UCSD-AML1 (cell line): ENCODE measurements around the gene ADGRD1.

Experiments used
- DNase-seq: peaks from one replicate; lab custom pipeline; 2025; ENCODE audit not compliant: unreplicated experiment; lab: John Stamatoyannopoulos, UW

Gene ADGRD1

DNA sequence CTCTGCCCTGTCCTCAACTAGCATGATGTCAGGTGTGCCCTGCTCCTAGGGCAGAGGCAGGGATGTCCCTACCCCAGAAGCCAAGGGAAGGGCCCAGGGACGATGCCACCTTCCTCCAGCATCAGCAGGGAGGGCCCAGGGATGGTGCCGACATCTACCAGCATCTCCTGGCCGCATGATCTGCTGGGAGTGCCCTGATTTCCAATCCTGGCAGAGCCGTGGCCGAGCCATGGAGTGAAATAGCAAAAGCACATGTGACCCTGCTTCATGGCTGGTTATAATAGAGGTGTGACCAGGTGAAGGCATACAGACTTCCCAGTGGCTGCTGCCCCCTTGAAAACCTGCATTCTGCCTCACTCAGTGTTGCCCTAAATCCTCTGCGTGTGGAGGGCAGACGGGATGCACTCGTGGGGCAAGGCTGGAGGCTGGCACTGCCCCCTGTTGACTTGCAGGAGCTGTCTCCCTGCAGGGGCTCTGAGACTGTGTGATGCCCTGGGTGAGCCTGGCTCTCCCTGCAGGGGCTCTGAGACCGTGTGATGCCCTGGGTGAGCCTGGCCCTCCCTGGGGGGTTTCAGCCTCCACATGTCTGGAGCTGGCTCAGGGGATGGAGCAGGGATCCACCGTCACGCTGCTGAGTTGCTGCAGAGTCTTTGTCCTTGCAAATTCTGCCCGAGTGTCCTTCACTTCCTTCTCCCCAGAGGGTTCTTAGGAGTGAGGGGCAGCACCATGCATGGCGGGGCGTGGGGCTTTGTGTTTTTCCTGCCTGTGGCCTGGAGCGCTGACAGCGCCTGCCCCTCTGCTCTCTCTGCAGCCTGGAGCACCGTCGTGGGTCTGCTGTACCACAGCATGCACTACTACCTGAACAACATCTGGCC is 51.7 kb downstream of the ADGRD1 start:
- no peak for DNase-seq

DNA sequence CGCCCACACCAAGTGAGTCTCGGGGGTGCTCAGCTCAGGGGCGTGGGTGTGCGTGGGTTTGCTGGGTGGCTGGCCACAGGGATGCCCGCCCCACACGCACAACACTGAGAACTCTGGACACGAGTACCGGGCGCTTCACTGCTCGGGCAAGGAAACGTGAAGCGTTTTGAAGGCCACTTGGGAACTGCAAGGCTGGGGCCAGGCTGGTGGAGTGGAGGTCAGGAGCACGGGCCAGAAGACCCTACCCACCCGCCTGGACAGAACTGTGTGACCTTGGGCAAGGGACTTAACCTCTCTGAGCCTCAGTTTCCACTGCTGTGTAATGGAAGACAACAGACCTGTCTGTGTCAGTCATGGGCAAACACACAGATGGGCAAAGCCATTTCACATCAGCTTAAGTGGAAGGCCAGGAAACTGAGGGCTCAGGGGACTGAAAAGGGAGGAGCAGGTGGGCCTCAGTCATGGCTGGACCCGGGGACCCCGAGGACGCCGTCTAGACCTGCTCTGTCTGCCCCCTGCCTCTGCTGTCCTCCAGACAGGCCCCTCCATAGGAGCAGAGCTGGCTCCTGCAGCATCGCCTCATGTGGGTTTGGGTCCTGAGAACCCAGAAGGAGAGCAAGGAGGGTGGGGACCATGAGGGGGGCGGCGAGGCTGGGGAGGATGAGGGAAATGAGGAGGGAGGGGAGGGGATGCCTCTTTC is 52.5 kb downstream of the ADGRD1 start:
- no peak for DNase-seq

DNA sequence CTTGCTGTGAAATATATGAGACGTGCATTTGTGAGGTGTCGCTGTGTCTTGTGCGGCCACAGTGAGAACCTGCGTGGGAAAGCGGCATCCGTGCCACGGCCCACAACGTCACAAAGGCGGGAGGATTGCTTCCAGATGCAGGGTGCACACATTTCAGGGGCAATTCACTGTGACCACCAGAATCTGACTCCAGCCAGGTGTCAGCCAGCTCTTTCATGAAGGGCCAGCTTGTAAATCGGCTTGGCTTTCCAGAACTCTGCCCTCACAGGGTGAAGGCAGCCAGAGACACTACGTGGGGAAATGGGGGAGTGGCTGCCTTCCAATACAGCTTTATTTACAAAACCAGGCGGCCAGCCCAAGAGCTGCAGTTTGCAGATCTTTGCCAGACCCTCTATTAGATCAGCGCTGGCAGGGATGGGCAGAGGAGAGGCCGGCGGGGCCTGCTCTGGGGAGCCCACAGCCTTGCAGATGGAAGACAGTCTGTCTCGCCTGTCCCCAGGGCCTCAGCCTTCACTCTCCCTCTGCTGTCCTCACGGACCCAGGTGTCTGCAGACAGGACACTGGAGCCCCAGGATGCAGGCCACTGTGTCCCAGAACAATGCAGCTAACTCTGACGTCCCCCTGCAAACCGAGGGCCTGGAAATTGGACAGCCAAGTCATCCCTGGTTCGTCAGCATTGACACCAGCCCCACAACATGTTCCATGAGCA is 53.5 kb downstream of the ADGRD1 start:
- DNase-seq = no peak

DNA sequence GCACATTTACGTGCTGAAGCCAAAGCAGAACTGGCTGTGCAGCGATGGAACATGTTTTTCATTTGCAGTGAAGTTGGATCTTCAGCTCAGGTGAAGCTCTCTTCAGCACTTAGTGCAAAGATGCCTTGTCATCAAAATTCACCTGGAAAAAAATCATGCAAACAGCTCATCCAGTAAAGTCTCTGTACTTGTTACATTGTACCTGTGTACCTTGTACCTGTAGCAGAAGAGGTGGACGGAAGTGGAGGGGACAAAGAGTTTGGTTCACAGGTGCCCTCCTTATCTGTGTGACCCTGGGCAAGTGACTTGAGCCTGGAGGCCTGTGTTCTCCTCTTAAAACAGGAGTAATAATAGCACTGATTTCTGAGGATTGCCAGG is 54.0 kb downstream of the ADGRD1 start:
- DNase-seq = no peak

DNA sequence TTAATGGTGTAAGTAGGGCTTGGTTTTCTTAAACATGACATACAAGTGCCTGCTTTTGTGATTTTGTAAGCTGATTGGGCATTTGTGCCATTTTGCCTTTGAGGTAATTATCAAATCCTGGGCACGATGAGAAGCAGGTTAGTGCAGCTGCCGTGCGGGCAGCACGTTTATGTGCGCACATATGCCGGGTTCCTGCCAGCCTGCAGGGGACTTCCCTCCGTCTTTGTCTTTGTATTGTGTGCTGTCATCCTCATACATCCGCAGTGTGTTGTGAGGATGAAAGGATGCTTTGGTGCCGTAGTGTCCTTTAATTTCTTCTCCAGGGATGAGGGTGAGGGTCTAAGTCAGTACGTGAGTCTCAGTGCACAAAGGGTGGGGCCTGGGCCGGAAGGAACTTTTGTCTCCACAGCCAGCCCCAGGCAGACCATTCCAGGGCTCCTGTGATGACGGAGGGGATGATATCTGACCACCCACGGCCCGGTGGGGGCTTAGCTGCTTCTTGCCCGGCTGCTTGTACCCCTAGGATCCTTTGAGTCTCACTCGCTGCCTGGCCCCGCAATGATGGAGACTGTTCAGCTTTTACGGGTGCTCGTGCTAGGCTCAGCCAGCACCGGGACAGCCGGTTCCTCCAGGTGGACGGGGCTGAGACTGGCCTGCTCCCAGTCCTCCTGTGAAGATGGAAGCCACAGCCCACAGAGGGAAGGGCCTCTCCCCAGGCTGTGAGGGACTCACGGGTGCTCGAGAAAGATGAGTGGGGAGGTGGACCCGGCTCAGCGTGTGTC is 54.6 kb downstream of the ADGRD1 start:
- no peak for DNase-seq

DNA sequence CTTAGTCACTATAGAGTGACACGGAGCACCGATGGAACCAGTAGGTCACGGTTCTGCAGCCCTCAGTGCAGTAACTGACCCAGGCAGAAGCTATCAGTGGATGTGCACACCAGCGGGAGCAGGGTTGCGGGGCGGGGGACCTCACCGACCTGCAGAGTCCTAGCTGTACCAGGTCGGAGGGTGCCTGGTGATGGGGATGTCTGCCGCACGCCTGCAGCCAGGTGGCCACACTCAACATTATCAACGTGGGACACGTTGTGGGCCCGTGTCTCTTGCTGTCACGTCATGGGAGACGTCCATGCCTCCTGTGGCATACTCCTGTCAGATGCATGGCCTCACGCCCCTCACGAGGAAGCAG is 55.2 kb downstream of the ADGRD1 start:
- no peak for DNase-seq

DNA sequence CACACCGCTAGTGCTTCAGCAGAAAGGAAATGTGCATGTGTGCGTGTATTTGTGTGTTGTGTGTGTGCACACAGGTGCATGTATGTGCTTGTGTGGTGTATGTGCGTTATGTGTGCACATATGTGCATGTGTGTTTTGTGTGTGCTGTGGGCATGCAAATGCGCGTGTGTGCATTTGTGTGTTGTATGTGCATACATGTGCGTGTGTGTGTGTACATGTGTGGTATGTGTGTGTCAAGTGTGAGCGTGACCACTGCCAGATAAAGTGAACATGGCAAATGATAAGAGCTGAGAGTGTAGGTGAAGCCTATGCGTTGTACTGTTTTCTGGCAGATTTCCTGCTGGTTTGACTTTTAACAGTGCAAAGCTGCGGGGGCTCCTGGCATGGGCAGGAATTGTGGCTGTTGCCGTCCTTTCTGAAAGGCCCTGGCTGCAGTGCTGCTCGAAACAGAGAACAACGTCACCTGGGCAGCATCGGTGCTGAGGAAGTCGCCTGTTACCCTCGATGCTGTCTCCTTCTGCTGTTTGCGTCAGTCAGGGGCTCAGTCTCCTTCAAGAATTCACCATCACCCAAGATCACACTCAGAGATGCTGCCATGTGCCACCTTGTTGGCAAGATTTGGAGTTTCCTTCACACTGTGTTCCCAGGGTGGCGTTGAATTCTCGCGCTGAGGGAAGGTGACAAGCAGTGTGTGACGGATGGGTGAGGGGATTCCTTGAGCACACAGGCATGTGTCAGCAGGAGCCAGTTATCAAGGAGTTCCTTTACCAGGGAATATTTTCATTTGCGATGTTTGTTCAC is 56.1 kb downstream of the ADGRD1 start:
- DNase-seq = no peak

DNA sequence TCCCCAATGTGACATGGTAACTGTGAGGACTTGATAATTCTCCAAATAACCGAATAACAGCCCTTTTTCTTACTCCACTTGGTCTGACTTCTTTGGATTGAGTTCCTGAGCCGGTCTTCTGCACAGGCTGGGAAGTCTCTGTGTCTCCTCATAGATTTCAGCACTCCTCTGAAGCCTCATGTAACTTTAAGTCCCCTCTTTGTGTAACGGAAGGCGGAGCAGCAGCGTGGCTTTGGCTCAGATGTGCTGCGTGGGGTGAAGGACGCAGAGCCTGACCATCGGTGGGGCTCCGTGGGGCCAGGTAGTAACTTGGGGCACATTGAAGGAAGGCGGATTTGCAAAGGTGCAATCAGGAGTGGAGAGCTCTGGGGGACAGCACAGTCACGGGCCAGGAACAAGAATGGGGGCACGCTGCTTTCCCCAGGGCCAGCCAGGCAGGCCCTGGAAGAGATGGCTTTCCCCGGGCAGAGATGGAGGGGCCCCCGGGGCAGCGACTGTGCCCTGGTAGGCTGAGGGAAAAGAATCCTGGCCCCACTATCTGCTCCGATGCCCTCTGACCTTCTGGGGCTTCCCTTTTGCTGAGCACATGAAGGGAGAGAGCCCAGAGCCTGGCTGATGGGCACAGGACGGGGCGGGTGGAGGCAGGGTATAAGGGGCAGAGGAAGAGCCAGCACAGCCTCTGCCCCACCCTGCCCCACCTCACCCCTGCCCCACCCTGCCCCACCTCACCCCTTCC is 56.9 kb downstream of the ADGRD1 start:
- no peak for DNase-seq

DNA sequence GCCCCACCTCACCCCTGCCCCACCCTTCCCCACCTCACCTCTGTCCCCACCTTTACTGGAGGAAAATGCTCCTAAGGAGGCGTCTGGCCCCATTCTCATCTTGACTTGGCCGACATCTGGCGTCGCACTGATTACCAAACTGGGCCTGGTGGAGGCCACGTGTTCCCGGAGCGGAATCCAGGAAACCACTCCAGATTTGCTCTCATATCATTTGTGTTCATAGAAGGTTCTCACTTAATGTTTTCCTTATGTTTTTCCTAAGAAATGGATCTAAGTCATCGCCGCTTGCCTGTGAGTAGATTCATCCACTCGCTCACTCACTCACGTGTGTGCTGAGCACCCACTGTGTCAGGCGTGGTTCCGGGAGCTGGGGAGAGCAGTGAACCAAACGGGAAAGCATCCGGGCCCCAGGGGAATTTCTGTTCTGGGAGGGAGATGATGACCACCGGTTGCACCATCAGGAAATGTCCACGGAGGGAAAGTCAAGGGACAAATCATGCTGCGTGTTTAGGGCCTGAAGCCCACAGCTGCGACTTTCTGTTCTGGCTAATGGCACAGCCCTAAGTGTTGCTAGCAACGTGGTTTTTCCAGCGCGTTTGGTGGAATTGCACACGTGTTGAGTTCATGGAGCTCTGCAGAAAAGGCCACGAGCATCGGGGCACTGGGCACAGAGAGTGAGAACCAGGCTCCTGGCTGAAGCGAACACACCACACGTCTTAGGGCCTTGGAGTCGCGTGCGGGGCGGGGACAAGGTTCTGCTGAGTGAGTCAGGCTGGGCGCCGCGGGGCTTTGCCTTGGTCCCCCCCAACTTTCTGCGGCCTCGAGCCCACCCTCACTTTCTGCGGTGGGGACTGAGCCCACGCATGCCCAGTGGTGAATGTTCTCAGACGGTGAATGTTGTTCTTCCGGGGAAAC is 57.7 kb downstream of the ADGRD1 start:
- DNase-seq = no peak

DNA sequence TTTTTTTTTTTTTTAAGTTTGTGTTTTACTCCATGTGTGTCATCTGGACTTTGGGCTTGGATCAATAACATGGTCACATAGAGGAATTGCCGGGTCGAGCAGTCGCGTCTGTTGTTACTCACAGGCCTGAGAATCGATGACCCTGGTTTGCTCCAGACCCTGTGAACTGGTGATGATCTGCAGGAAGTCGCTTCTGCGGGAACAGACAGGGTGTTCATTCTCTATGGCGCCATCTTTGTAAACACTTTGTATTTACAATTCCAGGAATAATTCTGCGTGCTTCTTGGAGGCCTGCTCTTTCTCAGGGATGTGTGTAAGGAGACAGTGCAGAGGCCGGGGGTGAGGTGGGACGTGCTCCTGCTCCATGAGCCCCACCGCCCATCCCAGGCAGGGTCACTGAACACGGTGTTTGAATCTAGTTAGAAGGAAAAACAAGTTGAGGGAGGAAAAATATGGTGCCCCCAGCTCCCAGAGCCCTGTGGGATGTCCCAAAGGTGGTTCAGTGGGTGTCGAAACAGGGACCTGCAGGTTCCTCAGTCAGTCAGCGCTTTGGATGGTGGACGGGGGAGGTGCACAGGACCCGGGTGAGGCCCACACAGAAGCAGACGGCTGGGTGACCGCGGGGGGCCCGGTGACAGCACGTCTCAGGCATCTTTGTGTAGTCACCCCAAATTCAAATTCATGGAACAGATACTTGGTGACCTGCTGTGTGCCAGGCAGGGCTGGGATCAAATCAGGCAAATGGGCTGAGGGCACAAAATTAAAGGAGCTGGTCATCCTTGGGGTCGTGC is 58.8 kb downstream of the ADGRD1 start:
- no peak for DNase-seq

DNA sequence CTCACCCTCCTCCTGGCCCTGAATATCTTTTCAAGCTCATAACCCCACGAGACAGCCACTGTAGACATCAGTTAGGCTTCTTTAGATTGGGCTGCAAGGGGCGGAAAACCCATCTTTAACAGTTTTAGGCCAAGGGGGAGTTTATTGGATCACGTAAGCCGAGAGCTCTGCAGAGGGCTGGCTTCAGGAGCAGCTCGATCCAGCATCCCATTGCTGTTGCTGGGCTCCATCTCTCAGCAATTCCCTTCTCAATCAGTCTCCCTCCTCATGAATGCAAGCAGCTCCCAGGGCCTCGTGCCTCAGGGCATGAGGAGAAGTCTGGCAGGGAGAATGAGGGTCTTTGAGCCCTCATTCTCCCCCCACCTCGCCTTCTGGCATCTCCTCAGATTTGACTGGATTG is 59.4 kb downstream of the ADGRD1 start:
- DNase-seq = no peak

DNA sequence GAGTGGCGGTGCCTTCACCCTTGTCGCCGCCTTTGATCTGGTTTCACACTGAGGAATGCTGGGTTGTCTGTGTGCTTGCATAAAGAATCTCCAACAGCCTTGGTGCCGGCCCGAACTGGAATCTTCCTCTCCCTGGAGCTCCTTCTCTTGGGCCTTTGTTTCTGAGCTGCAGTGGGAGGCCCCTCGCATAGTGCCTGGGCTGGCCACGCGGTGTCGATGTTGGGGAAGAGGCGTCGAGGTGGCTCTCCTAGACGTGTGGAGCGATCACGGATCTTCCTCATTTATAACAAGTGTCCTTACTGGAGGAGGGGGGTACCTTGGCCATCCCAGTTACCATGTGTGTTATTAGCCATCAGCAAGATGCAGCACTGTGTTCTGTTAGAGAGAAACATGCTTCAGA is 60.6 kb downstream of the ADGRD1 start:
- no peak for DNase-seq

DNA sequence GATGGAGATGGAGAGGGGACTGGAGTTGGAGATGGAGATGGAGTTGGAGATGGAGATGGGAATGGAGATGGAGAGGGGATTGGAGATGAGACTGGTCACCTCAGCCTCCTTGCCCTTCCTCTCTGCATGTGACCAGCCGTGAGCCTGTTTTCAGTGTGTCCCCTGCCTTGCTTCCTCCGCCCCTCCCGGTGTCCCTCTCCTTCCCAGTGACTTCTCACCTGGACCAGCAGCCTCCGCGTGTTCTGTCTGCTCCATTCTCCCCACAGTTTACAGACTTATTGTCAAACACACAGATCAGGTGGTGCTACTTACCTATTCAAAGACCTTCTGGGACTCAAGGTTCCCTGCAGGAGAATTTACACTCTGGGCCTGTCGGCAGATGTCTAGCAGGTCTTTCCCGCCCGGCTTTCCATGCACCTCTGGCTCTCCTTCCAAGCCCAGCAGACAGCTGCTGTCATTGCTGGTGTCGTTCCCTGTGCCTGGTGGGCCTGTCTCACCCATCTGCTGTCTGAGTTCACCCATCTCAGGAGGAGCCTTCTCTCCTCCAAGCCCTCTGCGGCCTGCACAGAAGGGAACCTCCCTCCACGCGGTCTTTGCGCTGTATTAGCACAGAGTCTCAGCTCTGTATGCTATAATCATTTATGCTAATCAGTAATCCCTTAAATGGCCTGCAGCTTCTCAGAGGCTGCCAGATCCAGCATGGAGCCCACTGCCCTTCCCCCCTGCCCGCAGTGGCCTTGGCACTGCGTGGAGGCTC is 62.1 kb downstream of the ADGRD1 start:
- no peak for DNase-seq

DNA sequence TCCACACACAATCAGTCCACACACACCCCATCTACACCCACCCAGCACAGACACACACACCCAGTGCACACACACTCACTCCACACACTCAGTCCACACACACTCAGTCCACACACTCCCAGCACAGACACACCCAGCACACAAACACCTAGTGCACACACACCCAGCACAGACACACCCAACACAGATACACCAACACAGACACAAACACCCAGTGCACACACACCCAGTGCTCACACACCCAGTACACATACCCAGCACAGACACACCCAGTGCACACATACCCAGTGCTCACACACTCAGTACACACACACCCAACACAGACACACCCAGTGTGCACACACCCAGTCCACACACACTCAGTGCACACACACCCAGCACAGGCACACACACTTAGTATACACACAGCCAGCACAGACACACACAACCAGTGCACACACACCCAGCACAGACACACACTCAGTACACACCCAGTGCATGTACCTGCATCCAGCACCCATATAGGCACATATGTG is 63.8 kb downstream of the ADGRD1 start:
- no peak for DNase-seq

DNA sequence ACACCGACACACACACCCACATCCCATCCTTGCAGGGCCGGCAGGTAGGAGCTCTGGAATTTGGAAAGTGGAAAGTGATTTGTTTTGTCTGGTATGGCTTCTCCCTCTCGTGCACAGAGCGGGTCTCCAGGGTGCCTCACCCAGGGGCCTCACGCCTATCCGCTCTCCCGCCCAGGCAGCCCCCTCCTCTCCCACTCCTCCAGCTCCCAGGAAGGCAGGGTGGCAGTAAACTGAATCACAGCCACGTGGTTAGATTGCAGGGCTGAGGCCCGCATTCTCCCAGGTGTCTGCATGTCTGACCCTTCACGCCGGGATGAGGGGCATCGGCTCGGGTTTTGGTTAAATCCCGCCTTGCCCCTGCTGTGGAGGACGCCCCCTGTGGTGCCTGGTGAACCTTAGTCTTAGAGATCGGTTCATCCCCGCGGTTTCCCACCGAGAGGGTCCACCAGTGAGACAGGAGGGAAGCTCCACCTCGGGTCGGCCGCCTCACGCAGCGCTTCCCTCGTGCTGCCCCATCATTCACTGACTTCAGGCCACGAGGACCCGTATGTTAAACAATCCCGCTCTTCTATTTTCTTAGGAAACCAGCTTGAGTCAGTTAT is 64.4 kb downstream of the ADGRD1 start:
- DNase-seq = no peak

DNA sequence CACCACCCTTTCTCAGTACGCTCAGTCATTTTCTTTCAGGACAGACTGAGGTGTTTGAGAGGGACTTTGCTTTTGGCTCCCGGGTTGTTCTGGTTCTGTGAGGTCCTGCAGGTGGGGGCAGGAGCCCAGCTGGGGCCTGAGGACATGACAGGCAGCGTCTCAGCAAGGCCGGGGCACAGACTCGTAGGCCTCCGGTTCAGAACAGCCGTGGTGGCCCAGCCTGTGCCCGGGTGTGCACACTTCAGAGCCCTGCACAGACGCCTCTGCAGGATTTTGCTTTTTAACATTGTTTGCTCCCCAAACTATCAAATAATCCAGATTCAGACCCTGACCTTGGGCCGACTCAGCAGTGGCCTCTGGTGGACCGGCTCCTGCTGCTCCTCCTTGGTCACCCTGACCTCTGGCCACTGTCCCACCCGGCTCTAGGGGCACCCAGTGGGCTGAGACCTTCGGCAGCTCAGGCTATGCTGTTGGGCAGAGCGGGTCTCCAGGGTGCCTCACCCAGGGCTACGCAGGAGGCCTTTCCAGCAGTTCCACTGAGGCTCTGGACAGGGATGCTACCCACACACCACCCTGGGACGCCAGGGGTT is 65.2 kb downstream of the ADGRD1 start:
- DNase-seq = no peak
